Body of pancreas (tissue), 4 donors: ENCODE results near the gene PLPPR1. TPM values are rescaled to one million over a fixed set of nuclear protein-coding genes. Genes with fewer than 3 reads are reported as not detected.

ENCODE experiments used
- ATAC-seq: fragments of 150-250 bp; one replicate; pipeline ENCODE4 v1.9.1; 2016
- DNase-seq, 4 donors: peaks; one replicate each; pipeline ENCODE4 v3.0.0-alpha.2; 2019
- H3K27ac ChIP-seq, 4 donors: fragments of 200-600 bp; sonication (generic); 1 replicate in 3 of 4; 2 replicates in 1 of 4; pipeline versions ENCODE4 v1.5.1 to v1.6.1; 2016 to 2019; ENCODE audit warnings: mild to moderate bottlenecking in 1 of 4, mixed read lengths in 1 of 4, moderate library complexity in 1 of 4
- H3K27me3 ChIP-seq, 2 donors: fragments of 200-600 bp; sonication (generic); one replicate each; pipeline ENCODE4 v1.6.0; 2016; ENCODE audit warnings: mild to moderate bottlenecking in 1 of 2
- H3K36me3 ChIP-seq, 2 donors: fragments of 200-600 bp; sonication (generic); replicated peaks in 1 of 2; 2 replicates each; pipeline ENCODE4 v1.5.1; 2016; ENCODE audit warnings: low read depth in 2 of 2; ENCODE audit not compliant: insufficient read depth in 1 of 2
- H3K4me1 ChIP-seq: fragments of 200-600 bp; sonication (generic); one replicate; pipeline ENCODE4 v1.6.0; 2016
- H3K4me3 ChIP-seq, 2 donors: fragments of 200-600 bp; sonication (generic); 1 replicate in 1 of 2; 2 replicates in 1 of 2; pipeline ENCODE4 v1.5.1; 2016 to 2019
- H3K9me3 ChIP-seq, 3 donors: fragments of 200-600 bp; sonication (generic); 1 replicate in 2 of 3; 2 replicates in 1 of 3; pipeline ENCODE4 v1.5.1; 2016
- POLR2A ChIP-seq, 3 donors: fragments of 450-650 bp; IDR thresholded peaks; one replicate each; pipeline ENCODE4 v1.6.1; 2016; ENCODE audit warnings: antibody characterized with exemption in 3 of 3, mild to moderate bottlenecking in 2 of 3
- WGBS, 2 donors: methylation state at CpG; one replicate each; pipeline ENCODE4 v1.1.5; 2017; 5-methylcytosine and 5-hydroxymethylcytosine counted together
- intact Hi-C: fragments of 100-400 bp; cut with DNase I; formaldehyde crosslinking; loops from one replicate; pipeline ENCODE4 v1.15.1; 2023
- total RNA-seq, 2 donors: library from RNA; depleted of rRNA; stranded (reverse); fragments of >200 nt; gene quantifications; one replicate each; pipeline ENCODE4 v1.1.0, GENCODE V29; 2016
- TF ChIP-seq, protein P1 (sequence below), 7 experiments: fragments of 450-650 bp in 4 of 7; fragments of 200-600 bp in 3 of 7; sonication (generic) in 3 of 7; IDR thresholded peaks; one replicate each; pipeline ENCODE4 v1.5.1; 2016 to 2019; ENCODE audit warnings: antibody characterized with exemption in 7 of 7

The PLPPR1 gene
- total RNA-seq, 2 donors from 2014 or later = 0.26 TPM; not detected in 1

DNA sequence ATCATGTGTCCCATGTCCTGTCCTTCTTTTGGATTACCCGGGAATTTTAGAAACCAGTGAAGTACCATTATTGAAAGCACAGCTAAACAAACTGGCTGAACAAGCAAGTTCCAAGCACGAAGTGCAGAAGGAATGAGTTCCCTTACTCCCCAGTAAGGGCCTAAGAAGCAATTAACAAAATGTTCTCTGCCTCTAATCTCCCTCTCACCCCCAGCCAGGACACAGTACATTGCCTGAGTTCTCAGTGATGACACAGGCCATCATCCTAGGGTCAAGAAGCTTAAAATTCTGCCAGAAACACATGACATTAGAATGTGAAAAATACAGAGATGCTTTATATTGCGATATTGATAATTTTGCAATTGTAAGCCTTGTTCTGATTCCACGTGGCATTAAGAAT, 118.0 kb downstream of the PLPPR1 start:
- no peaks in the 10 kb centered on the region for H3K4me1 ChIP-seq
- intact Hi-C loops = no loop called here
- no peaks in the 10 kb centered on the region for H3K36me3 ChIP-seq
- TF ChIP-seq POLR2A (IDR thresholded peaks at IDR 0.05) = no peak
- TF ChIP-seq, protein P1, sequence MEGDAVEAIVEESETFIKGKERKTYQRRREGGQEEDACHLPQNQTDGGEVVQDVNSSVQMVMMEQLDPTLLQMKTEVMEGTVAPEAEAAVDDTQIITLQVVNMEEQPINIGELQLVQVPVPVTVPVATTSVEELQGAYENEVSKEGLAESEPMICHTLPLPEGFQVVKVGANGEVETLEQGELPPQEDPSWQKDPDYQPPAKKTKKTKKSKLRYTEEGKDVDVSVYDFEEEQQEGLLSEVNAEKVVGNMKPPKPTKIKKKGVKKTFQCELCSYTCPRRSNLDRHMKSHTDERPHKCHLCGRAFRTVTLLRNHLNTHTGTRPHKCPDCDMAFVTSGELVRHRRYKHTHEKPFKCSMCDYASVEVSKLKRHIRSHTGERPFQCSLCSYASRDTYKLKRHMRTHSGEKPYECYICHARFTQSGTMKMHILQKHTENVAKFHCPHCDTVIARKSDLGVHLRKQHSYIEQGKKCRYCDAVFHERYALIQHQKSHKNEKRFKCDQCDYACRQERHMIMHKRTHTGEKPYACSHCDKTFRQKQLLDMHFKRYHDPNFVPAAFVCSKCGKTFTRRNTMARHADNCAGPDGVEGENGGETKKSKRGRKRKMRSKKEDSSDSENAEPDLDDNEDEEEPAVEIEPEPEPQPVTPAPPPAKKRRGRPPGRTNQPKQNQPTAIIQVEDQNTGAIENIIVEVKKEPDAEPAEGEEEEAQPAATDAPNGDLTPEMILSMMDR (IDR thresholded peaks at IDR 0.05) = no peak
- H3K27me3 ChIP-seq = no peaks in the 10 kb centered on the region
- H3K4me3 ChIP-seq = no peak overlapping the region
- H3K9me3 ChIP-seq = no peaks in the 10 kb centered on the region
- DNase-seq = no peak
- WGBS, 2 donors = 57 to 70% methylated on average over 4 of the region's 4 CpGs
- ATAC-seq = no peak
- no peak overlapping the region for H3K27ac ChIP-seq

DNA sequence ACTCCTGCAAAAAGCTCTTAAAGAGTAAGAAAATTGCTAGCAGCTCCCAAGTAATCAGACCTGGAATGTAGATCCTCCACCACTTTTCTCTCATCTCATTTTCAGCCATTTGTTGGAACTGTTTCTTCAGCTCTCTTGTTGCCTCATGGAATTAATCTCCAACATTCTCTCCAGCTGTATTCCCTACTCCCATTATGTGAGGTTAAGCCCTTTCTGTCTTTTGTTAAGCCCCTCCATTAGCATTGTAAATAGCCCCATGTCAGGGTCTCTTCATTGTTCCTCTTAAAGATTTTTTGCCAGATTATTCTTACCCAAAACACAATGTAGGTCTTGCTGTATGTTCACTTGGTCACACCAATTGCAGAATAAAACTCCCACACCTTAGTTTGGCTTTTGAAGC, 119.8 kb downstream of the PLPPR1 start:
- Histone ChIP-seq H3K27ac (no peak overlapping the region), H3K4me1 (no peaks in the 10 kb centered on the region), H3K36me3 (no peaks in the 10 kb centered on the region), H3K27me3 (no peaks in the 10 kb centered on the region), H3K9me3 (no peaks in the 10 kb centered on the region), H3K4me3 (no peak overlapping the region)
- DNase-seq (no peak), ATAC-seq (no peak)
- TF ChIP-seq, protein P1 (IDR thresholded peaks at IDR 0.05) = no peak
- no peak for TF ChIP-seq POLR2A (IDR thresholded peaks at IDR 0.05)
- intact Hi-C loops = no loop called here

DNA sequence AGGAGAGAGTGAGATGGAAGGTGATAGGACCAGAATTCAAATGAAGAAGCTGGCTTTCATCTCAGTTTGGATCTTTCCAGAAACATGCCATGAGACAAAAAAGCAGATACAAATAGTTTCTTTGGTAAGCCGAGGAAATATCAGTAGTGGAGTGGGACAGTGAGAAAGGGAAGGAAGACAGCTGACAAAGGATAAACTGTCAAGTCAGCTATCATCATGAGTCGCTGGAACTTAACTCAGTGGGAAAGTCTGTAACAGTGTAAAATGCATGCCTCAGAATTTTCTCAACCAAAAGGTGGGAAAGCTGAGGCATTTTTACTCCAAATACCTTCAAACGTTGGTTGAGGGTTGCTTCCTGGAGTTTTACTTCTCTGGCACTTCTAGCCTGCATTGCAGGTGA, 129.8 kb downstream of the PLPPR1 start:
- intact Hi-C loops = no loop called here

DNA sequence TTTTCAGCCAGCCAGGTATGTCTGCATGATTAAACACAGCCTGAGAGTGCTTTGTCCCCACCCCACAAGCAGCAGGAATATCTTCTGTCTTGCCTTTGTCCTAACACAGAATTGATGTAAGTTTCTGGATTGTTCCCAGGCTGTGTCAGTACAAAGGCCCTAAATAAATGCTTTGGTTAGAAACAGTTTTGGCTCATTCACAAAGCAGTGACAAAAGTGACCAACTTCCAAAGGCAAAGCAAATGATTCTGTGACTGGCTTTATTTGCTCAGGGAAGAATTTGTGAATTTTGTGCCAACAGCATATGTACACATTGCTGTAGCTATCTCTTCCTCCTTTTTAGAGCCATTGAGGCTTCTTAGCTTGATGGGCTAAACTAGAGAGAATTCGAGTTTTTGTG, 133.7 kb downstream of the PLPPR1 start:
- no peaks in the 10 kb centered on the region for H3K36me3 ChIP-seq
- 27 to 30% methylated on average over 1 of the region's 1 CpG for WGBS, 2 donors
- no peaks in the 10 kb centered on the region for H3K27me3 ChIP-seq
- no peaks in the 10 kb centered on the region for H3K9me3 ChIP-seq
- intact Hi-C loops = no loop called here
- peak overlapping the region in 1 of 4 donors; percentile 24 for H3K27ac ChIP-seq
- TF ChIP-seq, protein P1 (IDR thresholded peaks at IDR 0.05) = no peak
- TF ChIP-seq POLR2A (IDR thresholded peaks at IDR 0.05) = no peak
- peak in 1 of 4 donors; percentile 5 for DNase-seq
- ATAC-seq = peak; percentile 40
- H3K4me3 ChIP-seq = no peak overlapping the region
- peaks cover 2% of the 10 kb centered on the region for H3K4me1 ChIP-seq

More for the DNA sequence above, 129.8 kb downstream of the PLPPR1 start:
- Histone ChIP-seq H3K9me3 (no peaks in the 10 kb centered on the region), H3K4me1 (no peaks in the 10 kb centered on the region), H3K27ac (no peak overlapping the region), H3K36me3 (no peaks in the 10 kb centered on the region), H3K4me3 (no peak overlapping the region), H3K27me3 (no peaks in the 10 kb centered on the region)
- TF ChIP-seq, protein P1 (IDR thresholded peaks at IDR 0.05) = no peak
- no peak for TF ChIP-seq POLR2A (IDR thresholded peaks at IDR 0.05)
- 41 to 51% methylated on average over 3 of the region's 3 CpGs for WGBS, 2 donors
- DNase-seq (no peak), ATAC-seq (no peak)

DNA sequence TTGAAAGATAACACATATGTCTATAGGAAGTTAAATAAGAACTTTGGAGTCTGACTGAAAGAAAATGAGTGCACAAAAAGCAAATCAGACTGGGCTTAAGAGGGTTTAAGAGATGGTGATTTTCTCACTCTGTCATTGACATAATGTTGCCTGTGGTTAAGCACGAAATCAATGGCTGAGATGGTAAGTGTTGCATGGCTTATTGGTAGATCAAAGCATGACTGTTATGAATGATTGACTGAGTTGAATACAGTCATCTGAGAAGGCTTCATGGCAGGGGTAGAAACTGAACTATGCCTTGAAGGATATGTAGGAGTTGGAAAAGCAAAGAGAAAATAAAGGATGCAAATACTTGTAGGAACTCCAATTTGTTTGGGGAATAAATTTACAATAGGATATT, 136.6 kb downstream of the PLPPR1 start:
- no peaks in the 10 kb centered on the region for H3K36me3 ChIP-seq
- no peaks in the 10 kb centered on the region for H3K27me3 ChIP-seq
- 35 to 56% methylated on average over 1 of the region's 1 CpG for WGBS, 2 donors
- no peak for DNase-seq
- no peak overlapping the region for H3K27ac ChIP-seq
- no peaks in the 10 kb centered on the region for H3K9me3 ChIP-seq
- no peak overlapping the region for H3K4me3 ChIP-seq
- peaks cover 7% of the 10 kb centered on the region for H3K4me1 ChIP-seq
- ATAC-seq = no peak
- intact Hi-C loops = no loop called here
- no peak for TF ChIP-seq POLR2A (IDR thresholded peaks at IDR 0.05)
- TF ChIP-seq, protein P1 (IDR thresholded peaks at IDR 0.05) = no peak
